ENCODE measurements around the gene LAMTOR4. TPM values are rescaled to one million over a fixed set of nuclear protein-coding genes. Genes with fewer than 3 reads are reported as not detected.
A peak's percentile ranks its signal among the peaks of the same experiment; 100 is the strongest.

The LAMTOR4 gene
- total RNA-seq, 1 donor from 2014 or later = 105 TPM

DNA sequence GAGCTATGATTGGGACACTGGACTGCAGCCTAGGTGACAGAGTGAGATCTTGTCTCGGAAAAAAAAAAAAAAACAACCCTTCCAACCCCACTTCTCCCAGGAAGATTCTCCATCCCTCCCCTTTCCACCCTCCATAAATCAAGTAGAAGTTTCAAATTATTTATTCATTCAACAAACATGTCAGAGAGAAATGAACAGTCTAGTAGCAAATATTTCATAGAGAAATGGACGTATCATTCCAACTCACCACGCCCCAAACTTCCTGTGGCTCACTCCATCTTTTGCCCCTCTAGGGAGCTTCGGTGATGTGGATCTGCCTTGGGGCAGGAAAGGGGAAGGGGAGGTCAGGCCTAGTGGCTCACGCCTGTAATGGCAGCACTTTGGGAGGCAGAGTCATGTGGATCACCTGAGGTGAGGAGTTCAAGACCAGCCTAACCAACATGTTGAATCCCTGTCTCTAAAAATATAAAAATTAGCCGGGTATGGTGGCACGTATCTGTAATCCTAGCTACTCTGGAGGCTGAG, 10.4 kb downstream of the LAMTOR4 start:
- Histone ChIP-seq H3K4me3 (peak overlapping the region; percentile 98), H3K36me3 (peaks cover 25% of the 10 kb centered on the region), H3K27ac (peak overlapping the region; percentile 85), H3K9me3 (no peaks in the 10 kb centered on the region), H3K4me1 (peaks cover 12% of the 10 kb centered on the region), H3K27me3 (no peaks in the 10 kb centered on the region)
- intact Hi-C loops (cut with DNase I) = no loop called here
- TF ChIP-seq, protein P1, sequence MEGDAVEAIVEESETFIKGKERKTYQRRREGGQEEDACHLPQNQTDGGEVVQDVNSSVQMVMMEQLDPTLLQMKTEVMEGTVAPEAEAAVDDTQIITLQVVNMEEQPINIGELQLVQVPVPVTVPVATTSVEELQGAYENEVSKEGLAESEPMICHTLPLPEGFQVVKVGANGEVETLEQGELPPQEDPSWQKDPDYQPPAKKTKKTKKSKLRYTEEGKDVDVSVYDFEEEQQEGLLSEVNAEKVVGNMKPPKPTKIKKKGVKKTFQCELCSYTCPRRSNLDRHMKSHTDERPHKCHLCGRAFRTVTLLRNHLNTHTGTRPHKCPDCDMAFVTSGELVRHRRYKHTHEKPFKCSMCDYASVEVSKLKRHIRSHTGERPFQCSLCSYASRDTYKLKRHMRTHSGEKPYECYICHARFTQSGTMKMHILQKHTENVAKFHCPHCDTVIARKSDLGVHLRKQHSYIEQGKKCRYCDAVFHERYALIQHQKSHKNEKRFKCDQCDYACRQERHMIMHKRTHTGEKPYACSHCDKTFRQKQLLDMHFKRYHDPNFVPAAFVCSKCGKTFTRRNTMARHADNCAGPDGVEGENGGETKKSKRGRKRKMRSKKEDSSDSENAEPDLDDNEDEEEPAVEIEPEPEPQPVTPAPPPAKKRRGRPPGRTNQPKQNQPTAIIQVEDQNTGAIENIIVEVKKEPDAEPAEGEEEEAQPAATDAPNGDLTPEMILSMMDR (IDR thresholded peaks at IDR 0.05) = no peak
- DNase-seq (no peak), ATAC-seq (no peak)

- Histone ChIP-seq H3K9me3 (no peaks in the 10 kb centered on the region), H3K27ac (no peak overlapping the region), H3K4me1 (peaks cover 12% of the 10 kb centered on the region), H3K4me3 (no peak overlapping the region), H3K27me3 (no peaks in the 10 kb centered on the region), H3K36me3 (peaks cover 18% of the 10 kb centered on the region)
- intact Hi-C loops (cut with DNase I) = no loop called here
- DNase-seq (no peak), ATAC-seq (no peak)
- TF ChIP-seq, protein P1 (IDR thresholded peaks at IDR 0.05) = no peak
Observed at GRCh38 chr7:100160067-100160466, 11.3 kb downstream of the LAMTOR4 start.

GRCh38 chr7:100163006-100163531, 14.4 kb downstream of the LAMTOR4 start:
- ATAC-seq = no peak
- DNase-seq = no peak

DNA sequence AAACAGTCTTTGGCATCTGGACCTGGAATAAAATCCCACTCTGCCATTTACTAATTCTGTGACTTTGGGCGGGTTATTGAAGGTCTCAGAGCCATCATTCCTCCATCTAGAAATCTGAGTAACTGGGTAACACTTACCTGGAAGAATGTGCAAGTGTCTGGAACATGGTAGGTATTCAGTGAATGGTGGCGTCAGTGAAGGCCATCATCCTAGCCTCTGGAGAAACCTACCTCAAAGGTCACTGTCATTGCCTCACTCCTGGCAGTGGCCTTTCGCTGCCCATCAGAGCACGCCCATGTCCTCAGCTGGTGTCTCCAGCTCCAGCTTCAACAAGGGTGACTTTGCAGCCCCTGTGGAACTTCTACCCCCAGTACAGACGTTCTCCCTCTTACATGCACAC, 15.2 kb downstream of the LAMTOR4 start:
- H3K4me1 ChIP-seq = peaks cover 6% of the 10 kb centered on the region
- intact Hi-C loops (cut with DNase I) = no loop called here
- DNase-seq (no peak), ATAC-seq (no peak)
- no peaks in the 10 kb centered on the region for H3K9me3 ChIP-seq
- H3K36me3 ChIP-seq = no peaks in the 10 kb centered on the region
- TF ChIP-seq, protein P1 (IDR thresholded peaks at IDR 0.05) = no peak
- no peak overlapping the region for H3K4me3 ChIP-seq
- no peaks in the 10 kb centered on the region for H3K27me3 ChIP-seq
- no peak overlapping the region for H3K27ac ChIP-seq

More at GRCh38 chr7:100163006-100163531, 14.4 kb downstream of the LAMTOR4 start:
- no peaks in the 10 kb centered on the region for H3K27me3 ChIP-seq
- peaks cover 4% of the 10 kb centered on the region for H3K4me1 ChIP-seq
- TF ChIP-seq, protein P1 (IDR thresholded peaks at IDR 0.05) = no peak
- intact Hi-C loops (cut with DNase I) = no loop called here
- H3K36me3 ChIP-seq = no peaks in the 10 kb centered on the region
- no peaks in the 10 kb centered on the region for H3K9me3 ChIP-seq
- no peak overlapping the region for H3K4me3 ChIP-seq
- H3K27ac ChIP-seq = no peak overlapping the region

DNA sequence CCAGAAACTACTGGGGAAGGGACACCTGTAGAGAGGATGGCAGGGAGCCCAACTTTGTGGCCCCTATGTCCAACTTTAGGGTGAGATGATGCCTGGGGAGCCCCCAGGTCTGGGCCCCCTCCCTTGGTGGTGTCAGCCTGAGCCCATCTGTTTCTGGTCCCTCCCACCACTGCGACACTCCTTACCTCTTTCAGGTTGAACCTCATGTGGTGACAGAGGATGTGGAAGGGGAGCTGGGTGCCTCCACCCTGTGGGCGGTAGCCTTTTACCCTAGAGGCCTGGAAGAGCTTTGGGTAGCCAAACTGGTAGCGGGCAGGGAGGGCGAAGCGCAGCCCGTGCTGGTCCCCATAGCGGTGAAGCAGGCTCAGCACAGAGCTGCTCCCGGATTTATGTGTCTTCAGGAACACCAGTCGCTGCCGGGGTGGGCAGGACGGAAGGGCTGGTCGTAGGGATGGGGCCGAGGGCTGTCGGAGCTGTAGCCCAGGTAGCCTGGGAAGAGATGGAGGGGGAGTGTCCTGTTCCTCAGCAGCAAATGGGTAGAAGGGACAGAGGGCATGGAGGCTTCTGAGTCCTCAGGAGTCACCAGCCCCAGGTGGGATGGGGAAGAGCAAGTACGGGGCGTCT, 17.7 kb downstream of the LAMTOR4 start:
- peak; percentile 53 for DNase-seq
- Histone ChIP-seq H3K27me3 (peaks cover under 1% of the 10 kb centered on the region), H3K36me3 (no peaks in the 10 kb centered on the region), H3K4me3 (no peak overlapping the region), H3K27ac (no peak overlapping the region), H3K4me1 (peaks cover 7% of the 10 kb centered on the region), H3K9me3 (no peaks in the 10 kb centered on the region)
- ATAC-seq = no peak
- intact Hi-C loops (cut with DNase I) = no loop called here
- TF ChIP-seq, protein P1 (IDR thresholded peaks at IDR 0.05) = no peak

All from upper lobe of right lung (tissue), 1 donor.